Duodenal mucosa (tissue), 2 donors: Measurements from ENCODE around the gene BCCIP.

ENCODE experiments used
- H3K27ac ChIP-seq: one replicate; pipeline ENCODE4 v1.7.0; 2013; ENCODE audit warnings: low read depth, low read length
- H3K27me3 ChIP-seq, 2 donors: one replicate each; pipeline ENCODE4 v1.7.0; 2013; ENCODE audit warnings: low read length in 2 of 2, control low read depth in 1 of 2; ENCODE audit not compliant: insufficient read depth in 2 of 2, control insufficient read depth in 1 of 2
- H3K36me3 ChIP-seq, 2 donors: one replicate each; pipeline ENCODE4 v1.7.0; 2013; ENCODE audit warnings: low read length in 2 of 2, control low read depth in 1 of 2; ENCODE audit not compliant: insufficient read depth in 2 of 2, control insufficient read depth in 1 of 2
- H3K4me1 ChIP-seq, 2 donors: one replicate each; pipeline ENCODE4 v1.7.0; 2013; ENCODE audit warnings: low read length in 2 of 2, control low read depth in 1 of 2; ENCODE audit not compliant: insufficient read depth in 2 of 2, control insufficient read depth in 1 of 2
- H3K4me3 ChIP-seq, 2 donors: one replicate each; pipeline ENCODE4 v1.7.0; 2013; ENCODE audit warnings: low read length in 2 of 2, low read depth in 1 of 2
- H3K9ac ChIP-seq, 2 donors: one replicate each; pipeline ENCODE4 v1.7.0; 2013; ENCODE audit warnings: low read length in 2 of 2, low read depth in 1 of 2
- H3K9me3 ChIP-seq, 2 donors: one replicate each; pipeline ENCODE4 v1.7.0; 2013; ENCODE audit warnings: low read length in 2 of 2, control low read depth in 1 of 2; ENCODE audit not compliant: control insufficient read depth in 1 of 2

BCCIP gene

GRCh38 chr10:125782616-125783015 lies 40.7 kb upstream of the BCCIP start:
- H3K4me3 ChIP-seq: no peak overlapping the region
- no peaks in the 10 kb centered on the region for H3K27me3 ChIP-seq

GRCh38 chr10:125783408-125783807 lies 39.9 kb upstream of the BCCIP start:
- Histone ChIP-seq H3K4me1 (no peaks in the 10 kb centered on the region), H3K4me3 (no peak overlapping the region), H3K36me3 (peaks cover 2 to 3% of the 10 kb centered on the region in 2 donors), H3K27ac (no peak overlapping the region), H3K9me3 (no peaks in the 10 kb centered on the region), H3K27me3 (no peaks in the 10 kb centered on the region), H3K9ac (no peak overlapping the region)

More at GRCh38 chr10:125782616-125783015, 40.7 kb upstream of the BCCIP start:
- Histone ChIP-seq H3K36me3 (no peaks in the 10 kb centered on the region), H3K9me3 (no peaks in the 10 kb centered on the region), H3K9ac (no peak overlapping the region), H3K4me1 (no peaks in the 10 kb centered on the region), H3K27ac (no peak overlapping the region)

DNA sequence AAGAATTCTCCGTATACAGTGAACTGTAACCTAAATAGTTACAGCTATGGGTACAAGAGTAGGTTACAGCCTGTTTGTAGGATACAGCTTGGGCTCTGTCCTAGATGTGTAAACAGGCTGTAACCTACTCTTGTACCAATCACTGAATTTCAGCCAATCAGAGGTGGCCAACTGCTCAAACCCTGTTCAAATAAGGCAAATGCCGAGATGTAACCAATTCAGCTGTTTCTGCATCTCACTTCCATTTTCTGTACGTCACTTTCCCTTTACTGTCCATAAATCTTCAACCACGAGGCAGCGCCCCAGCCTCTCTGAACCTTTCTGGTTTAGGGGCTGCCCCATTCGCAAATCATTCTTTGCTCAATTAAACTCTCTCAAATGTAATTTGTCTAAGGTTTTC lies 39.4 kb upstream of the BCCIP start:
- H3K9me3 ChIP-seq: no peaks in the 10 kb centered on the region
- H3K27me3 ChIP-seq: no peaks in the 10 kb centered on the region
- H3K9ac ChIP-seq: no peak overlapping the region
- H3K4me1 ChIP-seq: no peaks in the 10 kb centered on the region
- H3K4me3 ChIP-seq: no peak overlapping the region
- peaks cover 8% of the 10 kb centered on the region in 2 donors for H3K36me3 ChIP-seq
- no peak overlapping the region for H3K27ac ChIP-seq

DNA sequence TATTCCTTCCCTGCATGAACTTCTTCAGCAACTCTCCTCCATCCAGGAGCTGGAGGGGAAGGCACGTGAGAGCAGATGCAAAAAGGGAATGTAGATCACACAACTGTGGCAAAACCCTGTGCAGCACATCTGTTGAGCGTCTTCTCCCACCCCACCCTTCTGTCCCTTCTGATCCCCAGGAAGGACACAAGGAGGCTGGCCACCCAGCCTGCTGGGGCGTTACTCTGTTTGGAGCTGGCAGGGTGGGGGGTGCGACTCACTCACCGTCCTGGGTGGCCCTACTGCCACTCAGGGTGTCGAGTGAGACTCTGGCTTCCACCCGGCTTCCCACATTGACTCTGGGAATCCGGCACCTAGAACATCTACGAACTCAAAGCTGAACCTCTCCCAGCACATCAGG lies 37.6 kb upstream of the BCCIP start:
- Histone ChIP-seq H3K36me3 (peaks cover 15 to 16% of the 10 kb centered on the region in 2 donors), H3K9me3 (no peaks in the 10 kb centered on the region), H3K27ac (no peak overlapping the region), H3K9ac (no peak overlapping the region), H3K4me3 (no peak overlapping the region), H3K27me3 (no peaks in the 10 kb centered on the region), H3K4me1 (no peaks in the 10 kb centered on the region)

DNA sequence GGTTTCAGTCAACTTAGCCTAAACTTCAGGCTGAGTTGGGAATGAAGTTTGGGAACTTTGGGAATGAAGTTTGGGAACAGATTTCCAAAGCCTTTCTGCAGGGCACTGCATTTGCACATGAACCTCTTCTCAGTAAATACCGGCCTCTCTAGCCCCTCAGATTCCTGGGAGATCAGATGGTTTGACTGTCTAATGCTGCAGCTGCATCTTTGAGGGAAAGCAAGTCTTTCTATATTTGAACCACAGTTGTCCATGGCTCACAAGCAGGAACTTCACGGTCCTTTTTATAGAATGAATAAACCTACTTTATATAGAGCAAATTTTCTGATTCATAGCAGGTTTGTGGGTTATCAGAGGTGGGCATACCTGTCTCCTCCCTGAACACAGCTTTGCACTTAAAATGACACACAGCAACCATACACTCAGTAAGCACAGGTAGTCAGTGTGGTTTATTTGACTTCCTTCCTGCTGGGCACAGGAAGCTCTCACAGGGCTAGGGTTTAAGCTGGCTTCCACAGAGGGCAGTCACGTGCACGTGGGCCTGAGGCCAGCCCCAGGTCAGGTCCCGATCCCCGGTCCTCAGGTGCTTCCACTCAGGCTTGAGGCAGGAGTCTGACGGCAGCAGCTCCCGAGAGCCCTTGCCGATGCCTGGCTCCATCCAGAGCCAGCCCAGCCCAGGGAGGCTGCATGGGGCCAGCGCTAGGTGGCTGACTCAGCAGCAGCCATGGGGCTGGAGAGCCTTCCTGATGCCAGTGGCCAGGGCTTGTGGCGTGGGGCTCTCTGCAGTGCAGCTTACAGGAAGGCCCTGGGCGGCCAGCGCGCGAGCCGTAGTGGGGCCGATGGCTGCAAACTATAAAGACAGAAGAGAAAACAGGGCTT lies 35.0 kb upstream of the BCCIP start:
- peaks cover 25 to 28% of the 10 kb centered on the region in 2 donors for H3K36me3 ChIP-seq
- H3K4me1 ChIP-seq: no peaks in the 10 kb centered on the region
- no peak overlapping the region for H3K27ac ChIP-seq
- no peak overlapping the region for H3K4me3 ChIP-seq
- H3K9me3 ChIP-seq: no peaks in the 10 kb centered on the region
- no peak overlapping the region for H3K9ac ChIP-seq
- no peaks in the 10 kb centered on the region for H3K27me3 ChIP-seq

GRCh38 chr10:125792342-125793300 lies 30.7 kb upstream of the BCCIP start:
- no peaks in the 10 kb centered on the region for H3K9me3 ChIP-seq
- no peak overlapping the region for H3K27ac ChIP-seq
- H3K4me3 ChIP-seq: no peak overlapping the region
- H3K9ac ChIP-seq: no peak overlapping the region
- H3K4me1 ChIP-seq: no peaks in the 10 kb centered on the region
- peaks cover 35 to 62% of the 10 kb centered on the region in 2 donors for H3K36me3 ChIP-seq
- H3K27me3 ChIP-seq: no peaks in the 10 kb centered on the region

- Histone ChIP-seq H3K9me3 (no peaks in the 10 kb centered on the region), H3K27ac (no peak overlapping the region), H3K4me3 (no peak overlapping the region), H3K4me1 (no peaks in the 10 kb centered on the region), H3K9ac (no peak overlapping the region), H3K27me3 (no peaks in the 10 kb centered on the region), H3K36me3 (peaks cover 21 to 66% of the 10 kb centered on the region in 2 donors)
Measured at GRCh38 chr10:125795128-125795527, 28.2 kb upstream of the BCCIP start.

GRCh38 chr10:125795637-125796190 lies 27.6 kb upstream of the BCCIP start:
- Histone ChIP-seq H3K9me3 (no peaks in the 10 kb centered on the region), H3K9ac (no peak overlapping the region), H3K4me3 (no peak overlapping the region), H3K4me1 (no peaks in the 10 kb centered on the region), H3K27me3 (no peaks in the 10 kb centered on the region), H3K36me3 (peaks cover 21 to 68% of the 10 kb centered on the region in 2 donors), H3K27ac (no peak overlapping the region)

DNA sequence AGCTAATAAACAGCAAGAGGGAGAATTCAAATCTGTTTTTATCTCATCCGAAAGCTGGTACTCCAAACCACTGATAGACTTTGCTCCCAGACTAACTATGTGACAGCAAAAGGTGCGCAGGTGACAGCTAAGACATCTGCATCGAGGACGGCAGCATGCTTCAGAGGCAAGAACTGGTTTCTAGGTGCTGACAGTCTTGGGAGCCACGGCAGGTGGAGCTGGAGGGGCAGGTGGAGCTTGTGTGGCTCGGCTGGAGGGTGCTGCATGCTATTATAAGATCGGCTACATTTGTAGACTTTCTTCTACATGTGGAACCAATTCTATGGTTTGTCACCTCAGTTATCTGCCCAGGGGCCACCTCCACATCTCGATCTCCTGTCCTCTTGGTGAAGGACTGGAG lies 25.9 kb upstream of the BCCIP start:
- H3K4me3 ChIP-seq: no peak overlapping the region
- H3K27me3 ChIP-seq: no peaks in the 10 kb centered on the region
- peaks cover 17 to 62% of the 10 kb centered on the region in 2 donors for H3K36me3 ChIP-seq
- H3K9me3 ChIP-seq: no peaks in the 10 kb centered on the region
- H3K9ac ChIP-seq: no peak overlapping the region
- H3K4me1 ChIP-seq: no peaks in the 10 kb centered on the region
- no peak overlapping the region for H3K27ac ChIP-seq
